B cell (primary cell): ENCODE measurements around the gene ST6GALNAC3. TPM values are rescaled to one million over a fixed set of nuclear protein-coding genes. Genes with fewer than 3 reads are reported as not detected.

ENCODE experiments used
- ATAC-seq: fragments of 200-7000 bp; cut with Tn5 transposase; one replicate; pipeline ENCODE4 v1.10.0; 2021; ENCODE audit warnings: low read depth, mild to moderate bottlenecking, moderate number of reproducible peaks, moderate library complexity
- CTCF ChIA-PET: fragments of 350-600 bp; sonication (Branson Sonifier 250); formaldehyde crosslinking; loops from one replicate; lab custom pipeline; 2021; ENCODE audit warnings: antibody characterized with exemption, inconsistent platforms; lab: Charles Lee
- POLR2A ChIA-PET: fragments of 350-600 bp; sonication (Branson Sonifier 250); formaldehyde crosslinking; loops from one replicate; lab custom pipeline; 2021; ENCODE audit warnings: antibody characterized with exemption; lab: Charles Lee
- DNase-seq: peaks from one replicate; pipeline ENCODE4 v3.0.0; 2013
- H2AFZ ChIP-seq: 2 replicates; pipeline ENCODE4 v1.6.1; 2012; ENCODE audit warnings: mild to moderate bottlenecking, low read depth, low read length; ENCODE audit not compliant: insufficient read depth, poor library complexity, severe bottlenecking
- H3K27ac ChIP-seq, 2 donors: 1 replicate in 1 of 2; 2 replicates in 1 of 2; pipeline ENCODE4 v1.5.1; 2012 to 2013; ENCODE audit warnings: low read length in 2 of 2, mild to moderate bottlenecking in 2 of 2, moderate library complexity in 1 of 2
- H3K27me3 ChIP-seq, 4 experiments: fragments of 200-600 bp in 1 of 4; sonication (generic) in 1 of 4; replicated peaks in 1 of 4; 1 replicate in 2 of 4; 2 replicates in 2 of 4; pipeline versions ENCODE4 v1.6.1 to v1.7.0; 2013 to 2016; ENCODE audit warnings: low read length in 3 of 4, mild to moderate bottlenecking in 2 of 4, mixed read lengths in 1 of 4, moderate library complexity in 1 of 4; ENCODE audit not compliant: insufficient read depth in 4 of 4, control insufficient read depth in 3 of 4; ENCODE audit errors: control extremely low read depth in 1 of 4
- H3K36me3 ChIP-seq, 2 experiments: replicated peaks in 1 of 2; 1 replicate in 1 of 2; 2 replicates in 1 of 2; pipeline versions ENCODE4 v1.6.1 to v1.7.1; 2013; ENCODE audit warnings: low read length in 1 of 2; ENCODE audit not compliant: insufficient read depth in 2 of 2, control insufficient read depth in 1 of 2; ENCODE audit errors: control extremely low read depth in 1 of 2, extremely low read depth in 1 of 2
- H3K4me1 ChIP-seq, 2 donors: fragments of 200-600 bp in 1 of 2; sonication (generic) in 1 of 2; 1 replicate in 1 of 2; 2 replicates in 1 of 2; pipeline versions ENCODE4 v1.5.1 to v1.6.1; 2013 to 2017; ENCODE audit warnings: low read length in 2 of 2; ENCODE audit not compliant: control insufficient read depth in 2 of 2, insufficient read depth in 2 of 2
- H3K4me2 ChIP-seq: replicated peaks from 2 replicates; pipeline ENCODE3; 2012; ENCODE audit warnings: mild to moderate bottlenecking, low read depth, low read length; ENCODE audit not compliant: poor library complexity, severe bottlenecking
- H3K4me3 ChIP-seq, 5 experiments: fragments of 200-600 bp in 1 of 5; sonication (generic) in 1 of 5; 1 replicate in 3 of 5; 2 replicates in 2 of 5; pipeline versions ENCODE4 v1.5.1 to v1.7.0; 2011 to 2016; ENCODE audit warnings: low read length in 4 of 5, mild to moderate bottlenecking in 4 of 5, low read depth in 2 of 5, control low read depth in 1 of 5, moderate library complexity in 1 of 5; ENCODE audit not compliant: insufficient read depth in 1 of 5; ENCODE audit errors: control extremely low read depth in 1 of 5, extremely low read depth in 1 of 5
- H3K79me2 ChIP-seq: fragments of 200-600 bp; sonication (generic); one replicate; pipeline ENCODE4 v1.6.0; 2016; ENCODE audit warnings: low read length; ENCODE audit not compliant: control insufficient read depth, insufficient read depth
- H3K9ac ChIP-seq: fragments of 200-600 bp; sonication (generic); 2 replicates; pipeline ENCODE4 v1.6.1; 2017; ENCODE audit warnings: mild to moderate bottlenecking, low read length, moderate library complexity
- H3K9me3 ChIP-seq, 3 donors: one replicate each; pipeline versions ENCODE4 v1.6.1 to v1.7.1; 2013; ENCODE audit warnings: low read length in 2 of 3; ENCODE audit not compliant: control insufficient read depth in 2 of 3, insufficient read depth in 1 of 3; ENCODE audit errors: control extremely low read depth in 1 of 3
- H4K20me1 ChIP-seq: 2 replicates; pipeline ENCODE4 v1.6.0; 2012; ENCODE audit warnings: mild to moderate bottlenecking, low read length; ENCODE audit not compliant: insufficient read depth, control insufficient read depth, poor library complexity, severe bottlenecking
- H3K27ac Mint-ChIP-seq: one replicate; pipeline ENCODE4 v1.8.0; 2021; ENCODE audit warnings: mixed read lengths
- H3K27me3 Mint-ChIP-seq: one replicate; pipeline ENCODE4 v1.8.0; 2021; ENCODE audit warnings: mixed read lengths
- H3K4me1 Mint-ChIP-seq: one replicate; pipeline ENCODE4 v1.8.0; 2021; ENCODE audit warnings: mixed read lengths
- H3K4me3 Mint-ChIP-seq: one replicate; pipeline ENCODE4 v1.8.0; 2021; ENCODE audit warnings: mixed read lengths
- H3K9me3 Mint-ChIP-seq: one replicate; pipeline ENCODE4 v1.8.0; 2022; ENCODE audit warnings: mixed read lengths; ENCODE audit not compliant: insufficient read depth
- CTCF ChIP-seq: fragments of 200-600 bp; IDR thresholded peaks from one replicate; pipeline ENCODE4 v1.8.0; 2022; ENCODE audit warnings: antibody characterized with exemption, mild to moderate bottlenecking
- EZH2 ChIP-seq: IDR thresholded peaks from 2 replicates; pipeline ENCODE4 v1.6.1; 2012; ENCODE audit warnings: borderline replicate concordance, low read depth, mild to moderate bottlenecking, moderate library complexity, low read length; ENCODE audit not compliant: insufficient read depth, poor library complexity, severe bottlenecking
- WGBS: methylation state at CpG from one replicate; pipeline ENCODE4 v1.1.5; 2013; ENCODE audit warnings: missing lambda C conversion rate; ENCODE audit not compliant: insufficient coverage; 5-methylcytosine and 5-hydroxymethylcytosine counted together
- intact Hi-C: fragments of 100-400 bp; cut with micrococcal nuclease; formaldehyde crosslinking; loops from one replicate; pipeline ENCODE4 v1.10.0; 2022
- polyA plus RNA-seq: library from polyadenylated mRNA; depleted of rRNA; stranded (reverse); fragments of >200 nt; gene quantifications from 2 replicates; pipeline ENCODE4 v1.2.3, GENCODE V29; 2012
- total RNA-seq, 2 donors: library from RNA; stranded (reverse); fragments of 120-200 nt in 1 of 2; gene quantifications; 1 replicate in 1 of 2; 2 replicates in 1 of 2; pipeline versions ENCODE4 v1.2.3 to v1.2.4, GENCODE V29; 2013 to 2022

Gene ST6GALNAC3
- total and polyA plus RNA-seq, 2 donors (not counting 1 experiment from before 2014, with no cell fraction given): 3.0 to 17.3 TPM

- ATAC-seq (no peak), DNase-seq (no peak)
- Histone ChIP-seq H3K27me3 (no peaks in the 10 kb centered on the region), H2AFZ (no peak overlapping the region), H3K4me3 (no peak overlapping the region), H4K20me1 (no peaks in the 10 kb centered on the region), H3K9me3 (peaks cover 0 to 3% (median 2%) of the 10 kb centered on the region in 3 donors), H3K36me3 (no peaks in the 10 kb centered on the region), H3K9ac (no peak overlapping the region), H3K79me2 (no peaks in the 10 kb centered on the region), H3K4me2 (no peak overlapping the region), H3K4me1 (no peaks in the 10 kb centered on the region), H3K27ac (no peak overlapping the region)
- Mint-ChIP-seq H3K4me1 (no peaks in the 10 kb centered on the region), H3K27me3 (no peaks in the 10 kb centered on the region), H3K4me3 (no peak overlapping the region), H3K27ac (no peak overlapping the region), H3K9me3 (peaks cover 8% of the 10 kb centered on the region)
- WGBS: 64% methylated on average over 3 of the region's 4 CpGs
- TF ChIP-seq CTCF (no peak), EZH2 (no peak)
- CTCF ChIA-PET: no interaction called here
- intact Hi-C loops: no loop called here
- POLR2A ChIA-PET: no interaction called here
Observed at GRCh38 chr1:76595024-76595423, 520.5 kb downstream of the ST6GALNAC3 start.

- no peaks in the 10 kb centered on the region for H3K4me1 ChIP-seq
- WGBS: 100% methylated on average over 1 of the region's 2 CpGs
- CTCF ChIA-PET: no interaction called here
- intact Hi-C loops: no loop called here
- ATAC-seq: no peak
- H3K9ac ChIP-seq: no peak overlapping the region
- H3K4me2 ChIP-seq: no peak overlapping the region
- no peak for TF ChIP-seq CTCF
- TF ChIP-seq EZH2: no peak
- H3K27me3 ChIP-seq: no peaks in the 10 kb centered on the region
- Mint-ChIP-seq H3K27me3 (no peaks in the 10 kb centered on the region), H3K27ac (no peak overlapping the region), H3K4me1 (peaks cover 1% of the 10 kb centered on the region), H3K9me3 (peaks cover 6% of the 10 kb centered on the region), H3K4me3 (no peak overlapping the region)
- H2AFZ ChIP-seq: no peak overlapping the region
- H3K36me3 ChIP-seq: no peaks in the 10 kb centered on the region
- no peaks in the 10 kb centered on the region for H3K79me2 ChIP-seq
- H3K27ac ChIP-seq: no peak overlapping the region
- DNase-seq: no peak
- POLR2A ChIA-PET: no interaction called here
- H3K9me3 ChIP-seq: no peaks in the 10 kb centered on the region
- no peak overlapping the region for H3K4me3 ChIP-seq
- H4K20me1 ChIP-seq: no peaks in the 10 kb centered on the region
Observed at GRCh38 chr1:76601465-76601864, 526.9 kb downstream of the ST6GALNAC3 start.
